Keratinocyte (primary cell): Measurements from ENCODE around the gene FBLIM1.

Experiments used
- EZH2 ChIP-seq: IDR thresholded peaks from one replicate; pipeline ENCODE4 v1.6.1; 2012; ENCODE audit warnings: inconsistent platforms, mild to moderate bottlenecking, low read length, moderate library complexity
- TF ChIP-seq, protein P1 (sequence below), 3 experiments: IDR thresholded peaks in 1 of 3; conservative IDR thresholded peaks in 1 of 3; optimal IDR thresholded peaks in 1 of 3; 2 replicates in 2 of 3; 3 replicates in 1 of 3; pipeline versions ENCODE3 to v1.5.1; 2011; ENCODE audit warnings: low read length in 3 of 3, mild to moderate bottlenecking in 3 of 3, moderate library complexity in 2 of 3, control low read depth in 1 of 3, inconsistent platforms in 1 of 3; ENCODE audit not compliant: insufficient read depth in 2 of 3; ENCODE audit errors: extremely low read depth in 1 of 3

DNA sequence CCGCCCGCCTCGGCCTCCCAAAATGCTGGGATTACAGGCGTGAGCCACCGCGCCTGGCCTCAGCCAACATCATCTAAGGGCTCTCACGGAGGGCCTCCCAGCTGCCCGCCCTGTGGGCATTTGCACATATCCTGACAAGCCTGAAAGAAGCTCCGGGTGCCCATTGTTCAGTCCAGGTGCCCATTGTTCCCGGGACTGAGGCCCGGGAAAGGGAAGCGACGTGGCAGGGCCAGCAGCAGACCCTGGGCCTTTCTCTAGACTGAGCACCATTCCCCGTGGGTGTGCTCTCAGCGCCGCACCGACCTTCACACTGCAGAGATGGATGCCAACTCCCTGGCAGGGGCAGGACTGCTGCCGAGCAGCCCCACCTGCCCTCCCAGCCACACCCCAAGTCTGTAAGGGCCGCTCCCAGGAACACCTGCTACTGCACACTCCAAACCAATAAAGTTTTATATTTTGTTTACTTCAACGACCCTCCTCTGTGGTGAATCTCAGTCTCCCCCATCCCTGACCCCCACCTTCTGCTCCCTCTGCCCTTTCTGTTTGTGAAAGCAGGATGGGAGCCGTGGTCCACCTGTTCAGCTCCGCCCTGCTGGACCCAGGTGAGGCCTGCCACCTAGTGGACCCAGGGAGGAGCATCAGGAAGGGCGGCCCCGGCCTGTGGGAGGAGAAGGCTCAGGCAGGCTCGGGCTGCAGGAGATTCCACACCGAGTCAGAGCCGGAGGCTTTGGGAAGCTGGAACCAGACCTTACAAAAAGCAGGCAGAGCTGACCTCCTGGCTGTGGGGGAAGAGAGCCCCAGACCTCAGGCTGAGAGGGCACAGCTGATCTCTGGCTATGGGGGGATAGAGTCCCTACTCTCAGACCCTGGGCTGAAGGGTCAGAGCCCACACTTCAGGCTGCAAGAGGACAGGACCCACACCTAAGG lies 17.4 kb upstream of the FBLIM1 start:
- TF ChIP-seq, protein P1, sequence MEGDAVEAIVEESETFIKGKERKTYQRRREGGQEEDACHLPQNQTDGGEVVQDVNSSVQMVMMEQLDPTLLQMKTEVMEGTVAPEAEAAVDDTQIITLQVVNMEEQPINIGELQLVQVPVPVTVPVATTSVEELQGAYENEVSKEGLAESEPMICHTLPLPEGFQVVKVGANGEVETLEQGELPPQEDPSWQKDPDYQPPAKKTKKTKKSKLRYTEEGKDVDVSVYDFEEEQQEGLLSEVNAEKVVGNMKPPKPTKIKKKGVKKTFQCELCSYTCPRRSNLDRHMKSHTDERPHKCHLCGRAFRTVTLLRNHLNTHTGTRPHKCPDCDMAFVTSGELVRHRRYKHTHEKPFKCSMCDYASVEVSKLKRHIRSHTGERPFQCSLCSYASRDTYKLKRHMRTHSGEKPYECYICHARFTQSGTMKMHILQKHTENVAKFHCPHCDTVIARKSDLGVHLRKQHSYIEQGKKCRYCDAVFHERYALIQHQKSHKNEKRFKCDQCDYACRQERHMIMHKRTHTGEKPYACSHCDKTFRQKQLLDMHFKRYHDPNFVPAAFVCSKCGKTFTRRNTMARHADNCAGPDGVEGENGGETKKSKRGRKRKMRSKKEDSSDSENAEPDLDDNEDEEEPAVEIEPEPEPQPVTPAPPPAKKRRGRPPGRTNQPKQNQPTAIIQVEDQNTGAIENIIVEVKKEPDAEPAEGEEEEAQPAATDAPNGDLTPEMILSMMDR (optimal IDR thresholded peaks at IDR 0.05 in 1 of 3, IDR thresholded peaks at IDR 0.05 in 1 of 3, conservative IDR thresholded peaks at IDR 0.05 in 1 of 3; ENCODE audit: extremely low read depth in 1 of 3, insufficient read depth in 2 of 3, low read length in 3 of 3) = peak; percentile 91 to 98 (median 95)
- no peak for TF ChIP-seq EZH2
